ENCODE results near the gene CDR2. TPM values are rescaled to one million over a fixed set of nuclear protein-coding genes. Genes with fewer than 3 reads are reported as not detected.

Gene CDR2
- total RNA-seq, 1 experiment from 2014 or later, result 63.4 TPM

- DNase-seq, result no peak
- peaks cover 73% of the 10 kb centered on the region for H3K36me3 ChIP-seq
Measured at GRCh38 chr16:22337849-22338635, 36.4 kb downstream of the CDR2 start.

GRCh38 chr16:22337045-22337444 is 37.4 kb downstream of the CDR2 start:
- Histone ChIP-seq H3K4me3 (no peak overlapping the region), H3K36me3 (peaks cover 72% of the 10 kb centered on the region), H3K9me3 (peaks cover 24% of the 10 kb centered on the region), H3K27me3 (no peaks in the 10 kb centered on the region)
- DNase-seq, result no peak

More at GRCh38 chr16:22337849-22338635, 36.4 kb downstream of the CDR2 start:
- no peaks in the 10 kb centered on the region for H3K27me3 ChIP-seq
- H3K9me3 ChIP-seq, result peaks cover 26% of the 10 kb centered on the region
- no peak overlapping the region for H3K4me3 ChIP-seq

GRCh38 chr16:22336581-22336980 is 37.8 kb downstream of the CDR2 start:
- no peak overlapping the region for H3K4me3 ChIP-seq
- no peak for DNase-seq
- H3K36me3 ChIP-seq, result peaks cover 73% of the 10 kb centered on the region
- peaks cover 24% of the 10 kb centered on the region for H3K9me3 ChIP-seq
- H3K27me3 ChIP-seq, result no peaks in the 10 kb centered on the region

DNA sequence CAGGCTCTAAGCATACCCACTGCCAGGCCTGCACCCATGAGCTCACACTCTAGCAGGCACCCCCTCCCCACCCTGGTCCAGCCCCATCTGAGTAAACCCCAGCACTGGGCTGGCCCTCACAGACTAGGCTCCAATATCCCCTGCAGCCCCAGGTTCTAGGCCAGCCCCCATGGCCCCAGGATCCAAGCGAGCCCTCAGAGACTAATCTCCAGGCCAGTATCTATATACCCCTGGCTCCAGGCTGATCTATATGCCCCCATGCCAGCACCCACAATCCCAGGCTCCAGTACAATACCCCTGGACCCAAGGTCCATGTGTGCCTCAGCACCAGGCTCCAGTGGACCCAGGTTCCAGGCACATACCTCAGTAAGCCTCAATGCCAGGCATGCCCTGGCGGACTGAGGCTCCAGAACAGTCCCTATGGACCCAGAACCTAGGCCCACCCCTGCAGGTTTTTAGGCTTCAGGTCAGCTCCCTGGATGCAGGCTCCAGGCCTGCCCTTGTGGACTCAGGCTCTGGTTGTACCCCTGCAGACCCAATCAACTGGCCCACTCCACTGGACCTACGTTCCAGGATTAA is 38.7 kb downstream of the CDR2 start:
- Histone ChIP-seq H3K27me3 (no peaks in the 10 kb centered on the region), H3K36me3 (peaks cover 74% of the 10 kb centered on the region), H3K9me3 (peaks cover 19% of the 10 kb centered on the region), H3K4me3 (no peak overlapping the region)
- DNase-seq, result no peak

- DNase-seq, result no peak
- peaks cover 13% of the 10 kb centered on the region for H3K9me3 ChIP-seq
- H3K27me3 ChIP-seq, result no peaks in the 10 kb centered on the region
- H3K36me3 ChIP-seq, result peaks cover 86% of the 10 kb centered on the region
- H3K4me3 ChIP-seq, result no peak overlapping the region
Measured at GRCh38 chr16:22333457-22333994, 40.9 kb downstream of the CDR2 start.

DNA sequence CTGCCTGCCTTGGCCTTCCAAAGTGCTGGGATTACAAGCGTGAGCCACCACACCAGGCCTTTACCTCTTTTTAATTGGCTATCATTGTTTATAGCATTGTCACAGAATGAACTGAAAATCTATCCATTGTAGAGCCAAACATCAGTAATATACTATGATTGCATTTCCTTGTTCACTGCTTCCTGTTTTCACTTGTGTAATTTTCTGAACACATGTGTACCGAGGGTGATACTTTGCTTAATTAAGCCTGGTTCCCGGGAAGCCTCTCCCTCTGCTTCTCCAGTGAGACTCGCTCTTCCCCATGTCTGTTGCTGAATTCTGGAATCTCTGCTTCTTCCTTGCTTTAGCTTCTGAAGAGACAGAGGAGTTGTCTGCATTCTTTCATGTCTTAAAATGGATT is 44.1 kb downstream of the CDR2 start:
- Histone ChIP-seq H3K4me3 (no peak overlapping the region), H3K36me3 (peaks cover 88% of the 10 kb centered on the region), H3K27me3 (no peaks in the 10 kb centered on the region), H3K9me3 (no peaks in the 10 kb centered on the region)
- DNase-seq, result no peak

GRCh38 chr16:22329199-22329695 is 45.2 kb downstream of the CDR2 start:
- H3K9me3 ChIP-seq, result no peaks in the 10 kb centered on the region
- no peaks in the 10 kb centered on the region for H3K27me3 ChIP-seq
- DNase-seq, result no peak
- peaks cover 88% of the 10 kb centered on the region for H3K36me3 ChIP-seq
- no peak overlapping the region for H3K4me3 ChIP-seq

DNA sequence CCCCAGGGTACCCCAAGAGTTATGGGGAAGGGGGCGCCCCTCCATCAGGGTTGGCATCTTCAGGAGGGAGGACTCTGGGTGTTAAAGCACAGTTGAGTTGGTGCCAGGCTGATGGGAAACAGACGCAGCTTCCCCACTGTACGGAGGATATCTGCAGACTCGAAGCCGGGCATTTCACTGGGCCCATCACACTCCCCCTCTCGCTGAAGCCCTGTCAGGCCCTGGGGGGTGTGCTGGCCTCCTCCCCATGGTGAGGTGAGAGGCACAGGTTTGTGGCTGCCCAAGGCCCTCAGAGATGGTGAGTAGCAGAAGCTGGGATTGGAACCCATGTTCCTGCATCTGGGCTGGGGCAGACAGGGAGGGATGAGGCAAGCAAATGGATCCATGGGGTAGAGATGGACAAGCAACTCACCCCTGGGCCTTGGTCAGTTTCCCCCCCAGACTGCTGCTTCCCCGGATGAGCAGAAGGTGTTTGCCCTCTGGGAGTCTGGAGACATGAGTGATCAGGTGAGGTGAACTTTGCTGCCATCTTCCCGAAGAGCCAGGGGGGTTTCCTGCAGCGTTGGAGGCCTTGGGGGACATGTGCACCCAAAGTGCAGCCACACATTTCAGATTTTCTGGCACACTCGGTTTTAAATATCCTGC is 46.2 kb downstream of the CDR2 start:
- DNase-seq, result no peak
- Histone ChIP-seq H3K9me3 (no peaks in the 10 kb centered on the region), H3K27me3 (no peaks in the 10 kb centered on the region), H3K36me3 (peaks cover 86% of the 10 kb centered on the region), H3K4me3 (no peak overlapping the region)

GRCh38 chr16:22327446-22327775 is 47.0 kb downstream of the CDR2 start:
- no peaks in the 10 kb centered on the region for H3K9me3 ChIP-seq
- no peak for DNase-seq
- no peak overlapping the region for H3K4me3 ChIP-seq
- H3K36me3 ChIP-seq, result peaks cover 88% of the 10 kb centered on the region
- no peaks in the 10 kb centered on the region for H3K27me3 ChIP-seq

DNA sequence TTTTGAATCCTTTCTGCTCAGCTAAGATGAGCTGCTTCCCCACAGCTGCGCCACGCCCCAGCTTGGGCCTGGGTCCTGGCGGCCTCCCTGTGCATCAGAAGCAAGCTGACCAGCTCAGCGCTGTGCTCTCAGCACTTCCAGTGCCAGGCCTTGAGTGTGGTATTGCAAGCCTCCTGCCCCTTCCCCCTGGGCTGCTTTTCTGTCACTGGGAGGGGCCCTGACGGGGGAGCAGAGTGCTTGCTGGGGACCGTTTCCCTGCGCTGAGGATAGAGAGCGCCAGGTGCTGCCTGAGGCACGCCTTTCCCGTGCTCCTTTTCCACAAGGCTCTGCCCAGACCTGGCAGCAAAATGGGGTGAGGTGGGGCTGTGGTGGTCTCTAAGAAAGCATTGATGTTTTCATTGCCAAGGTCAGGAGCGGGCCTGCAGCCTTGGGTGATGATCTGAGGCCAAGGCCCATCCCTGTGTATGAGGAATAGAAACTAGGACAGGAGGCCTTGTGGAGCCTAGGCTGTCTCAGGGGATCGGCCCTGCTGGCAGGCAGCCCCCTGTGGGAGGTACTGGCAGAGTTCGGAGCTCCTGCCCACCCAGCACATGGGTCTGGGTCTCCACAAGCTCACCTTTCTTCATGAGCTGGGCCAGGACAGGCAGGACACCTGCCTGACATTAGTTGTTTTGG is 47.5 kb downstream of the CDR2 start:
- H3K9me3 ChIP-seq, result no peaks in the 10 kb centered on the region
- H3K27me3 ChIP-seq, result no peaks in the 10 kb centered on the region
- peaks cover 88% of the 10 kb centered on the region for H3K36me3 ChIP-seq
- DNase-seq, result no peak
- no peak overlapping the region for H3K4me3 ChIP-seq

DNA sequence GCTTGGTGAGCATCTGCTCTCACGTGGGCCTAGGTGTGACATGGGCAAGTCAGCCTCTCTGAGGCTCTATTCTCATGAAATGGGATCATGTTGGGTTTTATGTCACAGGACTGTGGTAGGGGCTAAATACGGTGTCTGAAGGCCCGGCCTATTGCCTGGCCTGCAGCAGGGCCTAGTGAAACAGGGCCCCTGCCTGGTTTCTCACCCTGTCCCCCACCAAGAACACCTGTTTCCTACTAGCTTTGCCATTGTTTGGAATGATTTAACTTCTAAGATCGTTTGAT is 48.1 kb downstream of the CDR2 start:
- Histone ChIP-seq H3K36me3 (peaks cover 88% of the 10 kb centered on the region), H3K4me3 (no peak overlapping the region), H3K9me3 (no peaks in the 10 kb centered on the region), H3K27me3 (no peaks in the 10 kb centered on the region)
- DNase-seq, result no peak

DNA sequence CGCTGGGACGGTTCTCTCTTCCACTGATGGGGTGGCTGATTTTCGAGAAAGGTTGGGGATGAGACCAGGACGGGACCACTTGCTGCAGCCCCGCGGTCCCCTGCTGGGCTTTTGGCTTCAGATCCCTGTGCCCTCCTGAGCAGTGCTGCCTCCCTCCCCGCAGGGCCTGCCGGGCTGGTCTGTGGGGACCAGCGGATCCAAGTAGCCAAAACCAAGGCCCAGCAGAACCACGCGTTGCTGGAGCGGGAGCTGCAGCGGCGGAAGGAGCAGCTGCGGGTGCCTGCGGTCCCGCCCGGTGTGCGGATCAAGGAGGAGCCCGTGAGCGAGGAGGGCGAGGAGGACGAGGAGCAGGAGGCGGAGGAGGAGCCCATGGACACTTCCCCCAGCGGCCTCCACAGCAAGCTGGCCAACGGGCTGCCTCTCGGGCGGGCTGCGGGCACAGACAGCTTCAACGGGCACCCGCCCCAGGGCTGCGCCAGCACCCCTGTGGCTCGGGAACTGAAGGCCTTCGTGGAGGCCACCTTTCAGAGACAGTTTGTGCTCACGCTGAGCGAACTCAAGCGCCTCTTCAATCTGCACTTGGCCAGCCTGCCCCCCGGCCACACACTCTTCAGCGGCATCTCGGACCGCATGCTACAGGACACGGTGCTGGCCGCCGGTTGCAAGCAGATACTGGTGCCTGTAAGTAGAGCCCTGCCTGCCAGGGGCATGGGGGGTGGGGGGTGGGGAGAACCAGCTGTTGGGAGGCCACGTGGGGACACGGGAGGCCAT is 48.6 kb downstream of the CDR2 start:
- no peaks in the 10 kb centered on the region for H3K27me3 ChIP-seq
- H3K36me3 ChIP-seq, result peaks cover 90% of the 10 kb centered on the region
- no peak overlapping the region for H3K4me3 ChIP-seq
- no peaks in the 10 kb centered on the region for H3K9me3 ChIP-seq
- DNase-seq, result no peak

DNA sequence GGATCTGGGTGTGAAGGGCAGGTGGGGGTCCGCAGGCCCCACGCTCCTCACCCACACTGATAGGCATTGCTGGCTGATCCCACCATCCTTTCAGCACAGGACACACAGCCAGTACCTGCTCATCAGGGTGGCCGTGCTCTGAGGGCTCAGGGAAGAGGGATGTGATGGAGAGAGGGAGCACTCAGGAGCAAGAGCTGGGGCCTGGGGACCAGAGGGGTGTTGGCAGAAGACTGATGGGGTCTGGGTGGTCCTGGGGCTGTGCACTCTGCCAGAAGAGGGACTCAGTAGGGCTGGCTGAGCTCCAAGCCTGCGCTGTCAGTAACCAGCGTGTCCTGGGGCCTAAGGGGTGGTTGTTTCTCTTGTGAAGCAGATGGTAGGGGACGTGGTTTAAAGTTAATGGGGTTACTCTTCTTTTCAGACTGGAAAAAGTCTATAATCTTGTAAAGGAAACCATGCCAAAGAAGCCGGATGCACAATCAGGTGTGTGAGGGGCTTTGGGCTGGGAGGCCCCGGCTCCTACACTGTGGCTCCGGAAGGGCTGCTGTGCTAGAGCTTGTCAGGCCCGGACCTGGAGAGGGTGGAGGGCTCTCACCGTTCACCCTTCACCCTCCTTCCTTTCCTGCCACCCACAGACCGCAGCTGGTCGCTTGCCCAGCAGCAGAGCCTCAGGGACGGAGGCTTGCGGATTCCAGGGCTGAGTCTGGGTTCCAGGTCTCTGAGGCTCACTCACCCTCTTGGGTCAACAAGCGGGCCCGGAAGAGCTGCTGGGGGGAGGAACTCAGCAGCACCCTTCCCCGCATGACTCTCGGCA is 49.4 kb downstream of the CDR2 start:
- H3K4me3 ChIP-seq, result no peak overlapping the region
- H3K27me3 ChIP-seq, result no peaks in the 10 kb centered on the region
- peaks cover 90% of the 10 kb centered on the region for H3K36me3 ChIP-seq
- no peak for DNase-seq
- H3K9me3 ChIP-seq, result no peaks in the 10 kb centered on the region

DNA sequence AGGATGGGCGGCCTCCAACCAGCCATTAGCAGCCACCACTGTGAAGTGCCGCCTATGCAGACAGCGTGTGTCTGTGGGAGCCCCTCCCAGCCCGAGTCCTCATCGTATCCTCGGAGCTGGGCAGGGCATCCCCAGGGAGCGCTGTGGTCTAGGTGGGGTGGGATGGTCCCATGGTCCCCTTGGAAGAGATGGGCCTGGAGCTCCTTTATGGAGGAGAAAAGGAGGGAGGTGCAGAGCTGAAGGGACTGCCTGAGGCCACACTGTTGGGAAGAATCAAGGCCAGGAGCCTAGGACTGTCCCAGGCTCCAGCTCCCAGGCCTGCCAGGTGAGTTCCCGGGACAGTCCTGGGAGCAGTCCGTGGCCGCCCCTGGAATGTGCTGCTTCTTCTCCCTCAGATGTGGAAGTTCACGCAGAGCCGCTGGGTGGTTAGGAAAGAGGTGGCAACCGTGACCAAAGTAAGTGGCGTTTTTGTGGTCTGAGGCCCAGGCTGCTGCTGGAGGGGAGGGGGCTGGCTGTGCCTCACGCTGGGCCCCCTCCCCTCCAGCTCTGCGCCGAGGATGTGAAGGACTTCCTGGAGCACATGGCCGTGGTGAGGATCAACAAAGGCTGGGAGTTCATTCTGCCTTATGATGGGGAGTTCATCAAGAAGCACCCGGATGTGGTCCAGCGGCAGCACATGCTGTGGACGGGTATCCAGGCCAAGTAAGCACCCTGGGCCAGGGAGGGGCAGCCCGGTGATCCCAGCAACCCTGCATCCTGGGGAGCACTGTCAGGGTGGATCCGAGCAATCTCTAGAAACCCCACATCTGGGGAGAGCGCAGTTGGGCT is 50.2 kb downstream of the CDR2 start:
- DNase-seq, result no peak
- no peaks in the 10 kb centered on the region for H3K27me3 ChIP-seq
- no peaks in the 10 kb centered on the region for H3K9me3 ChIP-seq
- peaks cover 95% of the 10 kb centered on the region for H3K36me3 ChIP-seq
- H3K4me3 ChIP-seq, result no peak overlapping the region

All from MG63 (cell line).